CD4-positive, alpha-beta memory T cell (primary cell): Measurements from ENCODE around the gene SUMO4. TPM values are rescaled to one million over a fixed set of nuclear protein-coding genes. Genes with fewer than 3 reads are reported as not detected.

Experiments used
- CTCF ChIA-PET: fragments of 350-600 bp; sonication (Branson Sonifier 250); formaldehyde crosslinking; loops from one replicate; lab custom pipeline; 2021; ENCODE audit warnings: inconsistent platforms; ENCODE audit not compliant: partially characterized antibody; lab: Charles Lee
- POLR2A ChIA-PET: fragments of 350-600 bp; sonication (Branson Sonifier 250); formaldehyde crosslinking; loops from one replicate; lab custom pipeline; 2021; ENCODE audit not compliant: partially characterized antibody; lab: Charles Lee
- DNase-seq, 5 donors: peaks; one replicate each; pipeline versions ENCODE4 v3.0.0 to v3.0.0-alpha.2; 2020 to 2022; ENCODE audit warnings: mixed read lengths in 1 of 5
- H3K27ac ChIP-seq: one replicate; pipeline ENCODE4 v1.7.0; 2013; ENCODE audit warnings: low read depth, low read length
- H3K27me3 ChIP-seq: 2 replicates; pipeline ENCODE4 v1.7.0; 2013; ENCODE audit warnings: mild to moderate bottlenecking, low read length, moderate library complexity; ENCODE audit not compliant: insufficient read depth
- H3K36me3 ChIP-seq: 2 replicates; pipeline ENCODE4 v1.7.0; 2013; ENCODE audit warnings: mild to moderate bottlenecking, low read length, moderate library complexity; ENCODE audit not compliant: insufficient read depth
- H3K4me1 ChIP-seq: 2 replicates; pipeline ENCODE4 v1.7.0; 2013; ENCODE audit warnings: mild to moderate bottlenecking, low read length, moderate library complexity; ENCODE audit not compliant: insufficient read depth
- H3K4me3 ChIP-seq, 2 donors: one replicate each; pipeline ENCODE4 v1.7.0; 2013; ENCODE audit warnings: low read length in 2 of 2, mild to moderate bottlenecking in 1 of 2
- H3K9me3 ChIP-seq, 2 donors: one replicate each; pipeline ENCODE4 v1.7.0; 2013; ENCODE audit warnings: low read length in 2 of 2, control low read depth in 1 of 2; ENCODE audit not compliant: control insufficient read depth in 1 of 2
- H3K27ac Mint-ChIP-seq, 7 donors: one replicate each; pipeline ENCODE4 v1.8.0; 2020 to 2021; ENCODE audit warnings: mixed read lengths in 7 of 7, mild to moderate bottlenecking in 6 of 7, inconsistent platforms in 3 of 7, moderate library complexity in 3 of 7
- H3K27me3 Mint-ChIP-seq, 2 donors: one replicate each; pipeline ENCODE4 v1.8.0; 2020 to 2021; ENCODE audit warnings: mixed read lengths in 2 of 2
- H3K36me3 Mint-ChIP-seq, 2 donors: one replicate each; pipeline ENCODE4 v1.8.0; 2020 to 2021; ENCODE audit warnings: mixed read lengths in 2 of 2, inconsistent platforms in 1 of 2, mild to moderate bottlenecking in 1 of 2
- H3K4me1 Mint-ChIP-seq, 4 donors: one replicate each; pipeline ENCODE4 v1.8.0; 2020 to 2021; ENCODE audit warnings: mixed read lengths in 4 of 4, mild to moderate bottlenecking in 1 of 4
- H3K4me3 Mint-ChIP-seq, 8 donors: one replicate each; pipeline ENCODE4 v1.8.0; 2020 to 2021; ENCODE audit warnings: mixed read lengths in 8 of 8, mild to moderate bottlenecking in 7 of 8, moderate library complexity in 6 of 8, inconsistent platforms in 3 of 8
- H3K9me3 Mint-ChIP-seq, 8 donors: one replicate each; pipeline ENCODE4 v1.8.0; 2020 to 2021; ENCODE audit warnings: mixed read lengths in 8 of 8, mild to moderate bottlenecking in 5 of 8, inconsistent platforms in 3 of 8, moderate library complexity in 1 of 8
- intact Hi-C: fragments of 100-400 bp; cut with micrococcal nuclease; formaldehyde crosslinking; loops from one replicate; pipeline ENCODE4 v1.15.1; 2023
- polyA plus RNA-seq, 2 donors: library from polyadenylated mRNA; unstranded; fragments of 300-500 nt; fragmentation: Illumina TruSeq; gene quantifications; one replicate each; pipeline ENCODE4 v1.2.3, GENCODE V29; 2021
- total RNA-seq, 2 experiments: library from RNA; stranded (reverse); gene quantifications; one replicate each; pipeline ENCODE4 v1.2.3, GENCODE V29; 2021

The SUMO4 gene
- total and polyA plus RNA-seq, 4 experiments from 2014 or later: 2.2 to 10.0 (median 6.8) TPM; not detected in 1

DNA sequence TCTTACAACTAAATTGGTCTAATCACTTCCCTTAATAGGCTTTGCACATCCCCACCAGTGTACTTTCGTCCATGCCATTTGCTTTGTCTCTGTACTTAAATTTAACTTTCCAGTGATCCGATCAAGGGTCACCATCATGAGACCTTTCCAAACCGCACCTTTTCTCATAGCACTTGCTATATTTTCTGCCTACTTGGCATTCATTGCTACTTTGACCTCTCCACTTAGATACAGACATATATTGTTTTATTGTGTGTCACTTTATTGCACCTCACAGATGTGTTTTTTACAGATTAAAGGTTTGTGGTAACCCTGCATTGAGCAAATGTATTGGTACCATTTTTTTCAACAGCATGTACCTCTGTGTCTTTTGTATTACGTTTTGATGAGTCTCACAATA is 14.8 kb downstream of the SUMO4 start:
- Histone ChIP-seq H3K9me3 (no peaks in the 10 kb centered on the region), H3K27ac (no peak overlapping the region), H3K4me1 (no peaks in the 10 kb centered on the region), H3K4me3 (no peak overlapping the region), H3K36me3 (peaks cover 16% of the 10 kb centered on the region), H3K27me3 (no peaks in the 10 kb centered on the region)
- Mint-ChIP-seq H3K27me3 (no peaks in the 10 kb centered on the region), H3K4me1 (peaks cover 0 to 14% (median 10%) of the 10 kb centered on the region in 4 donors), H3K4me3 (no peak overlapping the region), H3K27ac (peak overlapping the region in 3 of 7 donors; percentile 1 to 73 (median 39)), H3K9me3 (peaks cover 0 to 7% (median 3%) of the 10 kb centered on the region in 8 donors), H3K36me3 (peaks cover 28 to 36% of the 10 kb centered on the region in 2 donors)
- CTCF ChIA-PET: interaction anchor here (0.9 to 3.2 kb wide), 2 partner anchors 17 to 330 kb away, joined by 3 to 11 read pairs; no protein-coding TSS in a partner anchor
- POLR2A ChIA-PET: no interaction called here
- no peak for DNase-seq
- intact Hi-C loops: no loop called here

DNA sequence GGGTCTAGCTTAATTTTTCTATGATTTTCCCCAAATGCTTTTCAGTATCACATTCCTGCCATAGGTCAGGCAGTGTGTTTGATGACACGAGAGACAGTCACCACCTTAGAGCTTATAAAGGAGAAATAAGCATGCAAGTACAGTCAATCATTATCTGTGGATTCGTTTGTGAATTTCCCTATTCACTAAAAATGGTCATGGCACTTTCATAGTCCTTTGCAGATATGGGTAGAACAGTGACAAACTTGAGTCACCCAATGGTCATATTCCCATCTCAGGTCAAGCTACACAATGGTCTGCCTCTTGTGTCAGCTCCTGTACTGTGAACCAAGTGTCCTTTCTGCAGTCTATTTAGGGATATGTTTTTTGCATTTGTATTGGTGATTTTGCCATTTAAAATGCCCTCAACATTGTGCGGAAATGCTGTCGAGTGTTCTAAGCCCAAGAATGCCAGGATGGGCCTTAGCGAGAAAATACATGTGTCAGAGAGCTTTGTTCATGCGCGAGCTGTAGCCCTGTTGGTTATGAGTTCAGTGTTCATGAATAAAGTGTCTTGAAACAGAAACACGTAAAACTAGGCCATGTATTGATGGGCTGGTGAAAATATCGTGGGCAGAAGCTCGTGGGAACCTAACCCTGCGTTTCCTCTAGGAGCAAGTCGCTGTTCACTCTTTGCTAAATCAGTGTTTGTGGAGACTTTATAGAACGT is 19.8 kb downstream of the SUMO4 start:
- Histone ChIP-seq H3K27me3 (no peaks in the 10 kb centered on the region), H3K27ac (no peak overlapping the region), H3K36me3 (no peaks in the 10 kb centered on the region), H3K9me3 (no peaks in the 10 kb centered on the region), H3K4me3 (no peak overlapping the region), H3K4me1 (no peaks in the 10 kb centered on the region)
- Mint-ChIP-seq H3K27me3 (no peaks in the 10 kb centered on the region), H3K4me1 (peaks cover 0 to 16% (median 14%) of the 10 kb centered on the region in 4 donors), H3K27ac (peak overlapping the region in 1 of 7 donors; percentile 25), H3K36me3 (peaks cover under 1 to 14% of the 10 kb centered on the region in 2 donors), H3K4me3 (no peak overlapping the region), H3K9me3 (peaks cover 0 to 7% (median 2%) of the 10 kb centered on the region in 8 donors)
- intact Hi-C loops: no loop called here
- ChIA-PET CTCF (interaction anchor here (1.3 to 6.1 kb wide), 4 partner anchors 9 to 335 kb away, joined by 3 to 38 read pairs (median 6); no protein-coding TSS in a partner anchor), POLR2A (interaction anchor here (0.6 to 1.8 kb wide), 4 partner anchors 10 to 326 kb away, joined by 3 to 9 read pairs (median 4); no protein-coding TSS in a partner anchor)
- no peak for DNase-seq

DNA sequence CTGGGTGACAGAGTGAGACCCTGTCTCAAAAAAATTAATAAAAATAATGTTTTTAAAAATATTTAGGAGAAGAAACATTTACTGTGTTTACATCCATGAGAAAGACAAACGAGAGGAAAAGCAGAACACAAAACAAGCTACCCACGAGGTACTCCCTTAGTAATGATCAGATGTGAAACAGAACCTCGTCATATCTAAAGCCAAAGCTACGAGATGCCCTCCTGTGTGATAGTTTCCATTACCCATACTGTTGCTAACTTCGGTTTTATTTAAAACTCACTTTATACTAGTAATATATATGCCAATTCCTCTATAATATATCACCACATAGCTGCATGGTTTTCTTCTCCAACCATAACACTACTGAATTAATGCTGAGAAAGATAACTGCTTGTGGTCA is 21.1 kb downstream of the SUMO4 start:
- H3K36me3 Mint-ChIP-seq: peaks cover 0 to 4% of the 10 kb centered on the region in 2 donors
- peaks cover 0 to 6% (median 1%) of the 10 kb centered on the region in 8 donors for H3K9me3 Mint-ChIP-seq
- ChIA-PET POLR2A (interaction anchor here (1.2 to 1.8 kb wide), 2 partner anchors 11 to 327 kb away, joined by 4 to 5 read pairs; no protein-coding TSS in a partner anchor), CTCF (interaction anchor here (1.0 to 6.1 kb wide), 4 partner anchors 8 to 339 kb away, joined by 3 to 38 read pairs (median 6); no protein-coding TSS in a partner anchor)
- intact Hi-C loops: no loop called here
- Histone ChIP-seq H3K27ac (no peak overlapping the region), H3K9me3 (no peaks in the 10 kb centered on the region), H3K36me3 (no peaks in the 10 kb centered on the region), H3K27me3 (no peaks in the 10 kb centered on the region), H3K4me1 (no peaks in the 10 kb centered on the region), H3K4me3 (no peak overlapping the region)
- H3K4me1 Mint-ChIP-seq: peaks cover 0 to 14% (median 12%) of the 10 kb centered on the region in 4 donors
- no peaks in the 10 kb centered on the region for H3K27me3 Mint-ChIP-seq
- H3K4me3 Mint-ChIP-seq: no peak overlapping the region
- H3K27ac Mint-ChIP-seq: no peak overlapping the region
- DNase-seq: no peak

DNA sequence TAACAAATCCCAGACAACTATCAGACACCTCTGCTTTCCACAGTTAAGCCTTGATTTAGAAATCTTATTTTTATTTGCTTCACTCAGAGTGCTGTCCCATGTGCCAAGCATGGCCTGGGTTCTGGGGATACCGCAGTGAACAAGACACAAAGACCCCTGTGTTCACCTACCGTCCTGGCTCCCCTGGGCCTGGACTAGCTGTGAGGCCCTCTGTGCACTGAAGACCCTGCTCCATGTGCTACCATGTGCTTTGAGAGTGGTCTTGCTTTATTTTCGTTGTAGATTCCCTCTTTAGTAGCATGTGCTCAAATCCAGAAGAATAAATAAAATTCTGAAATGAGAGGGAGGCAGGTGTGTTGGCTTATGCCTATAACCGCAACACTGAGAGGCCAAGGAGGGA is 22.5 kb downstream of the SUMO4 start:
- Histone ChIP-seq H3K36me3 (no peaks in the 10 kb centered on the region), H3K27me3 (no peaks in the 10 kb centered on the region), H3K4me3 (no peak overlapping the region), H3K4me1 (no peaks in the 10 kb centered on the region), H3K9me3 (no peaks in the 10 kb centered on the region), H3K27ac (no peak overlapping the region)
- ChIA-PET POLR2A (no interaction called here), CTCF (interaction anchor here (0.7 to 6.1 kb wide), 2 partner anchors 10 to 370 kb away, joined by 3 to 38 read pairs; no protein-coding TSS in a partner anchor)
- Mint-ChIP-seq H3K27me3 (no peaks in the 10 kb centered on the region), H3K36me3 (no peaks in the 10 kb centered on the region), H3K9me3 (peaks cover 0 to 1% (median 0%) of the 10 kb centered on the region in 8 donors), H3K4me3 (no peak overlapping the region), H3K4me1 (peaks cover 0 to 12% (median 12%) of the 10 kb centered on the region in 4 donors), H3K27ac (no peak overlapping the region)
- intact Hi-C loops: no loop called here
- no peak for DNase-seq

DNA sequence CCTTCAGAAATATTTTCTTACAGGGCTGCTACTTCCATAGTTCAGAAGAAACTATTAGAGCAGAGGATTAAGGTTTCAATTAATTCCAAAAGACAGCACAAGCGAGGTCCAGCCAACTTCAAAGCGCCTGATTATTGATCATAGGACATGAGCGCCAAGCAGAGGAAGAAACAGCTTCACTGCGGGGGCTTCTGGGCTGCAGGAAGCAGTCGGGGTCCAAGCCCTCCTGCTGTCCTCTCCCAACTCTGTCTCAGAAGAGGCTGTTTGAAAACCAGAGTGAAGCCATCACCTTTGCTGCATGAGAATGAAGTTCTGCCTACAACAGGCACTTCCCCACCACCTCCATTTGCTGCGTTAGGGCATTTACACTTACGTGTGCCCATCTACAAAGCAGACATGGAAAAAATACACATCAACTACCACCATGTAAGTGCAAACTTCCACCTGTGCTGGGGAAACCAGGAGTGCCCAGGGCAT is 23.9 kb downstream of the SUMO4 start:
- no peaks in the 10 kb centered on the region for H3K4me1 ChIP-seq
- H3K27ac ChIP-seq: no peak overlapping the region
- DNase-seq: no peak
- Mint-ChIP-seq H3K9me3 (no peaks in the 10 kb centered on the region), H3K36me3 (no peaks in the 10 kb centered on the region), H3K27me3 (no peaks in the 10 kb centered on the region), H3K27ac (no peak overlapping the region), H3K4me3 (no peak overlapping the region), H3K4me1 (peaks cover 0 to 12% (median 11%) of the 10 kb centered on the region in 4 donors)
- intact Hi-C loops: no loop called here
- H3K9me3 ChIP-seq: no peaks in the 10 kb centered on the region
- H3K27me3 ChIP-seq: no peaks in the 10 kb centered on the region
- H3K4me3 ChIP-seq: no peak overlapping the region
- ChIA-PET POLR2A (interaction anchor here (0.9 kb wide), 1 partner anchor 86 kb away, joined by 3 read pairs; no protein-coding TSS in a partner anchor), CTCF (interaction anchor here (1.2 to 6.1 kb wide), 3 partner anchors 8 to 395 kb away, joined by 3 to 38 read pairs (median 5); no protein-coding TSS in a partner anchor)
- H3K36me3 ChIP-seq: no peaks in the 10 kb centered on the region

DNA sequence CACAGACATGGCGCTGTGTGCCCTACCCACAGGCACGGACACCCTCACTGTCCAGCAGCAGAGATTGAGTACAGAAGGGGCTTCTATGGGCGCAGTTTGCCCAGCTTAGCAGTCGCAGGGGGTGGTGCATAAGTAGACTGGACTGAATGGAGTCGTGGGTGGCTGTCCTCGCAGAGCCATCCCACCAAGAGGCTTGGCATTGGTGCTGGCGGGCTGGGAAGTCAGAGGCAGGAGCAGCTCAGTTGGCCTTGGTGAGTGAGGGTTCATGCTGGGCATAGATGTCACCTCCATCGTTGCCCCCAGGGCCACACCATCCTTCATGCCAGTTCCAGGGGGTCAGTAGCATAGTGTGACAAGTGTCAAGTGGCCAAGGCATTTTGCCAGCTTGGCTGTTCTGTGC is 25.2 kb downstream of the SUMO4 start:
- Mint-ChIP-seq H3K27ac (peak overlapping the region in 1 of 7 donors; percentile 6), H3K9me3 (no peaks in the 10 kb centered on the region), H3K27me3 (no peaks in the 10 kb centered on the region), H3K4me3 (no peak overlapping the region), H3K36me3 (no peaks in the 10 kb centered on the region), H3K4me1 (peaks cover 0 to 8% (median 5%) of the 10 kb centered on the region in 4 donors)
- Histone ChIP-seq H3K36me3 (no peaks in the 10 kb centered on the region), H3K4me1 (no peaks in the 10 kb centered on the region), H3K27me3 (no peaks in the 10 kb centered on the region), H3K9me3 (no peaks in the 10 kb centered on the region), H3K27ac (no peak overlapping the region), H3K4me3 (no peak overlapping the region)
- ChIA-PET CTCF (interaction anchor here (1.2 to 1.7 kb wide), 2 partner anchors 341 to 394 kb away, joined by 5 to 6 read pairs; no protein-coding TSS in a partner anchor), POLR2A (interaction anchor here (0.9 kb wide), 1 partner anchor 88 kb away, joined by 3 read pairs; no protein-coding TSS in a partner anchor)
- DNase-seq: no peak
- intact Hi-C loops: no loop called here

DNA sequence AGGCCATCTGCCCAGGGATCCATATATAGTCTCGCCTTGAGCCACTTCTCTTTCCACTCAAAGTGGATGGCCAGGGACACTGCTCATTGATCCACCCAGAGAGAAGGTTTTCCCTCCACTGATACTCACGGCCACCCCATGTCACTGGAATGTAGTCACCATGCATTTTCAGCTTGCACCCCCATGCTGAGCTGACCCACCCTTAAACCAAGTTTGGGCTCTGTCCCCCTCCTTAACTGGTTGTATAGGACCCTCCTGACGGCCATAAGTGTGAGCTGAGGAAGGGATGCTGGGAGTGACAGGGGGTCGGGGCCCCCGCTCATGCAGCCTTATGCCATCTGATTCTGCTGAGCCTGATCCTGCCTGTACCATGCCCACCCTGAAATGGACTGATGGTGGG is 25.7 kb downstream of the SUMO4 start:
- POLR2A ChIA-PET: no interaction called here
- no peak for DNase-seq
- Histone ChIP-seq H3K27ac (no peak overlapping the region), H3K4me1 (no peaks in the 10 kb centered on the region), H3K36me3 (no peaks in the 10 kb centered on the region), H3K9me3 (no peaks in the 10 kb centered on the region), H3K4me3 (no peak overlapping the region), H3K27me3 (no peaks in the 10 kb centered on the region)
- no peaks in the 10 kb centered on the region for H3K36me3 Mint-ChIP-seq
- intact Hi-C loops: no loop called here
- H3K27ac Mint-ChIP-seq: peak overlapping the region in 1 of 7 donors; percentile 6
- H3K4me3 Mint-ChIP-seq: no peak overlapping the region
- peaks cover 0 to 4% (median 1%) of the 10 kb centered on the region in 4 donors for H3K4me1 Mint-ChIP-seq
- no peaks in the 10 kb centered on the region for H3K27me3 Mint-ChIP-seq
- CTCF ChIA-PET: interaction anchor here (1.2 to 1.7 kb wide), 2 partner anchors 341 to 394 kb away, joined by 5 to 6 read pairs; no protein-coding TSS in a partner anchor
- no peaks in the 10 kb centered on the region for H3K9me3 Mint-ChIP-seq
